H1 (cell line): Measurements from ENCODE around the gene TRAF1. TPM values are rescaled to one million over a fixed set of nuclear protein-coding genes. Genes with fewer than 3 reads are reported as not detected.

Experiments used
- CTCF ChIA-PET: fragments of 300-600 bp; sonication (Branson Sonifier 250); formaldehyde crosslinking; loops from one replicate; lab custom pipeline; 2021; ENCODE audit not compliant: partially characterized antibody; lab: Charles Lee
- POLR2A ChIA-PET: fragments of 300-600 bp; sonication (Branson Sonifier 250); formaldehyde crosslinking; loops from one replicate; lab custom pipeline; 2021; ENCODE audit warnings: inconsistent platforms; ENCODE audit not compliant: partially characterized antibody; lab: Charles Lee
- DNase-seq, 2 experiments: peaks; one replicate each; pipeline versions ENCODE4 v3.0.0 to v3.0.0-alpha.2; 2010 to 2022; ENCODE audit warnings: low spot score in 2 of 2, low read depth in 1 of 2, mixed read lengths in 1 of 2
- FAIRE-seq: peaks from 2 replicates; lab custom pipeline; 2011; peaks lifted over from hg19 to GRCh38; lab: Jason Lieb, UNC
- H2AFZ ChIP-seq: 2 replicates; pipeline ENCODE4 v1.8.1; 2012; ENCODE audit warnings: low read length, inconsistent platforms
- H2AK5ac ChIP-seq: 2 replicates; pipeline ENCODE4 v1.6.1; 2013; ENCODE audit warnings: low read depth, low read length
- H2BK120ac ChIP-seq: replicated peaks from 2 replicates; pipeline ENCODE3; 2013; ENCODE audit warnings: low read depth, low read length, inconsistent platforms
- H2BK12ac ChIP-seq: 2 replicates; pipeline ENCODE4 v1.6.1; 2013; ENCODE audit warnings: low read depth, low read length
- H2BK15ac ChIP-seq: 2 replicates; pipeline ENCODE4 v1.6.1; 2013; ENCODE audit warnings: low read length
- H2BK20ac ChIP-seq: 2 replicates; pipeline ENCODE4 v1.6.1; 2013; ENCODE audit warnings: low read length
- H2BK5ac ChIP-seq: 2 replicates; pipeline ENCODE4 v1.6.1; 2013; ENCODE audit warnings: low read depth, low read length
- H3K14ac ChIP-seq: 2 replicates; pipeline ENCODE4 v1.6.1; 2013; ENCODE audit warnings: inconsistent platforms; ENCODE audit not compliant: insufficient read length
- H3K18ac ChIP-seq: 2 replicates; pipeline ENCODE4 v1.6.1; 2013; ENCODE audit warnings: low read length; ENCODE audit errors: extremely low read depth
- H3K23ac ChIP-seq: 2 replicates; pipeline ENCODE4 v1.6.1; 2013; ENCODE audit warnings: inconsistent platforms; ENCODE audit not compliant: insufficient read length
- H3K23me2 ChIP-seq: 2 replicates; pipeline ENCODE4 v1.6.1; 2013; ENCODE audit warnings: low read depth, low read length
- H3K27ac ChIP-seq: 2 replicates; pipeline ENCODE4 v1.6.1; 2011; ENCODE audit warnings: low read depth, low read length, inconsistent platforms
- H3K27me3 ChIP-seq, 4 experiments: replicated peaks in 1 of 4; 1 replicate in 1 of 4; 2 replicates in 3 of 4; pipeline versions ENCODE4 v1.6.1 to v1.8.1; 2011 to 2013; ENCODE audit warnings: low read length in 3 of 4, mild to moderate bottlenecking in 3 of 4, inconsistent platforms in 2 of 4, mixed read lengths in 2 of 4, moderate library complexity in 1 of 4; ENCODE audit not compliant: control insufficient read depth in 3 of 4, insufficient read depth in 3 of 4; ENCODE audit errors: extremely low read depth in 1 of 4
- H3K36me3 ChIP-seq, 4 experiments: 2 replicates each; pipeline versions ENCODE4 v1.6.1 to v1.8.1; 2011 to 2013; ENCODE audit warnings: mild to moderate bottlenecking in 4 of 4, low read length in 3 of 4, moderate library complexity in 2 of 4, control low read depth in 1 of 4, inconsistent platforms in 1 of 4; ENCODE audit not compliant: insufficient read depth in 4 of 4, control insufficient read depth in 2 of 4
- H3K4ac ChIP-seq: replicated peaks from 2 replicates; pipeline ENCODE3; 2013; ENCODE audit warnings: low read length, low read depth, mixed read lengths, inconsistent platforms; ENCODE audit not compliant: insufficient read length
- H3K4me1 ChIP-seq, 4 experiments: replicated peaks in 1 of 4; 1 replicate in 1 of 4; 2 replicates in 3 of 4; pipeline versions ENCODE4 v1.6.1 to v1.8.1; 2011 to 2013; ENCODE audit warnings: low read length in 3 of 4, inconsistent platforms in 2 of 4, mixed read lengths in 1 of 4; ENCODE audit not compliant: insufficient read depth in 4 of 4, control insufficient read depth in 3 of 4
- H3K4me2 ChIP-seq, 2 experiments: 2 replicates each; pipeline versions ENCODE4 v1.6.1 to v1.8.1; 2011 to 2013; ENCODE audit warnings: low read depth in 2 of 2, low read length in 2 of 2, control low read depth in 1 of 2, inconsistent platforms in 1 of 2, mild to moderate bottlenecking in 1 of 2; ENCODE audit not compliant: insufficient read depth in 1 of 2
- H3K4me3 ChIP-seq, 4 experiments: fragments of 200-600, 300-600 bp in 1 of 4; sonication (generic), shearing (Covaris generic), sonication (Bioruptor Twin) in 1 of 4; 2 replicates each; pipeline versions ENCODE4 v1.5.1 to v1.8.1; 2011 to 2016; ENCODE audit warnings: low read length in 4 of 4, low read depth in 3 of 4, control low read depth in 2 of 4, inconsistent platforms in 2 of 4, mild to moderate bottlenecking in 2 of 4, mixed read lengths in 1 of 4, moderate library complexity in 1 of 4; ENCODE audit not compliant: insufficient read depth in 2 of 4; ENCODE audit errors: extremely low read depth in 1 of 4
- H3K56ac ChIP-seq: replicated peaks from 2 replicates; pipeline ENCODE3; 2013; ENCODE audit warnings: low read depth, mild to moderate bottlenecking, mixed read lengths, low read length, inconsistent platforms; ENCODE audit not compliant: insufficient read length
- H3K79me1 ChIP-seq: 2 replicates; pipeline ENCODE4 v1.6.1; 2013; ENCODE audit warnings: low read depth, low read length, control low read depth
- H3K79me2 ChIP-seq, 2 experiments: 2 replicates each; pipeline versions ENCODE4 v1.6.1 to v1.8.1; 2012 to 2013; ENCODE audit warnings: low read length in 2 of 2, mild to moderate bottlenecking in 2 of 2, inconsistent platforms in 1 of 2; ENCODE audit not compliant: insufficient read depth in 2 of 2, control insufficient read depth in 1 of 2
- H3K9ac ChIP-seq, 4 experiments: replicated peaks in 1 of 4; 1 replicate in 1 of 4; 2 replicates in 3 of 4; pipeline versions ENCODE4 v1.6.1 to v1.8.1; 2011 to 2013; ENCODE audit warnings: low read depth in 3 of 4, low read length in 3 of 4, control low read depth in 2 of 4, mild to moderate bottlenecking in 2 of 4, moderate library complexity in 2 of 4, inconsistent platforms in 1 of 4; ENCODE audit errors: extremely low read depth in 1 of 4
- H3K9me3 ChIP-seq, 2 experiments: 2 replicates each; pipeline versions ENCODE4 v1.6.1 to v1.8.1; 2012 to 2013; ENCODE audit warnings: mild to moderate bottlenecking in 2 of 2, moderate library complexity in 2 of 2, control low read depth in 1 of 2, inconsistent platforms in 1 of 2, low read depth in 1 of 2, low read length in 1 of 2, mixed read lengths in 1 of 2; ENCODE audit not compliant: insufficient read depth in 2 of 2
- H4K20me1 ChIP-seq, 2 experiments: replicated peaks in 1 of 2; 2 replicates each; pipeline versions ENCODE3 to v1.8.1; 2011 to 2013; ENCODE audit warnings: inconsistent platforms in 2 of 2, low read length in 2 of 2, mild to moderate bottlenecking in 1 of 2; ENCODE audit not compliant: insufficient read depth in 2 of 2, control insufficient read depth in 1 of 2
- H4K5ac ChIP-seq: 2 replicates; pipeline ENCODE4 v1.6.1; 2013; ENCODE audit warnings: low read length, low read depth, mixed read lengths, inconsistent platforms; ENCODE audit not compliant: insufficient read length
- H4K8ac ChIP-seq: 2 replicates; pipeline ENCODE4 v1.8.0; 2013; ENCODE audit warnings: mild to moderate bottlenecking, moderate library complexity, low read length, inconsistent platforms; ENCODE audit not compliant: insufficient read depth; ENCODE audit errors: extremely low read depth
- H4K91ac ChIP-seq: replicated peaks from 2 replicates; pipeline ENCODE3; 2013; ENCODE audit warnings: low read length, mixed read lengths, inconsistent platforms; ENCODE audit not compliant: insufficient read length
- ASH2L ChIP-seq: fragments of 200-600, 300-600 bp; sonication (generic); IDR thresholded peaks from one replicate; pipeline ENCODE4 v1.7.1; 2017; ENCODE audit warnings: low read length
- CHD1 ChIP-seq: IDR thresholded peaks from 2 replicates; pipeline ENCODE4 v1.6.1; 2012; ENCODE audit warnings: low read depth, low read length, improper control_type of control experiment
- EZH2 ChIP-seq: fragments of 200-600 bp; sonication (generic); IDR thresholded peaks from 2 replicates; pipeline ENCODE4 v1.7.1; 2012; ENCODE audit warnings: low read depth, mild to moderate bottlenecking, moderate library complexity, low read length, inconsistent platforms; ENCODE audit not compliant: severe bottlenecking
- KDM4A ChIP-seq: IDR thresholded peaks from one replicate; pipeline ENCODE4 v1.7.1; 2012; ENCODE audit warnings: low read depth, mild to moderate bottlenecking, moderate library complexity, low read length, inconsistent platforms; ENCODE audit not compliant: severe bottlenecking
- PHF8 ChIP-seq: fragments of 200-600 bp; sonication (generic); conservative IDR thresholded peaks from 2 replicates; pipeline ENCODE4 v1.7.1; 2012; ENCODE audit warnings: low read depth, mild to moderate bottlenecking, inconsistent platforms, low read length, moderate library complexity
- POU5F1 ChIP-seq: IDR thresholded peaks from 2 replicates; pipeline ENCODE4 v1.6.1; 2011; ENCODE audit warnings: low read depth, mild to moderate bottlenecking, low read length, moderate library complexity
- SAP30 ChIP-seq: fragments of 300-600 bp; sonication (generic); IDR thresholded peaks from 2 replicates; pipeline ENCODE4 v1.7.1; 2012; ENCODE audit warnings: low read length, moderate library complexity, mild to moderate bottlenecking, inconsistent platforms; ENCODE audit not compliant: insufficient read depth, insufficient replicate concordance
- SP1 ChIP-seq: IDR thresholded peaks from 2 replicates; pipeline ENCODE4 v1.6.1; 2011; ENCODE audit warnings: low read depth, low read length
- SUZ12 ChIP-seq: fragments of 200-600 bp; sonication (generic); IDR thresholded peaks from 2 replicates; pipeline ENCODE4 v1.6.1; 2012; ENCODE audit warnings: mild to moderate bottlenecking, inconsistent platforms, low read length, moderate library complexity, mixed read lengths
- TBP ChIP-seq: IDR thresholded peaks from 2 replicates; pipeline ENCODE4 v1.6.1; 2011; ENCODE audit warnings: low read depth, low read length, improper control_type of control experiment
- WGBS, 2 experiments: shearing (Covaris generic) in 1 of 2; methylation state at CpG; one replicate each; pipeline versions ENCODE4 v1.1.6 to v1.1.7; 2013 to 2015; ENCODE audit warnings: low lambda C conversion rate in 2 of 2, mixed read lengths in 2 of 2, inconsistent platforms in 1 of 2, low coverage in 1 of 2, missing lambda C conversion rate in 1 of 2; ENCODE audit not compliant: insufficient replicate concordance in 2 of 2, insufficient coverage in 1 of 2, insufficient read length in 1 of 2; ENCODE audit errors: extremely low coverage in 1 of 2, missing lambda C conversion rate in 1 of 2; 5-methylcytosine and 5-hydroxymethylcytosine counted together
- polyA plus RNA-seq, 7 experiments: library from polyadenylated mRNA; depleted of rRNA in 3 of 7; stranded (reverse) in 5 of 7; unstranded in 2 of 7; fragments of >200 nt in 5 of 7; fragments of 200-250 nt in 2 of 7; gene quantifications; 1 replicate in 5 of 7; 2 replicates in 1 of 7; 4 replicates in 1 of 7; pipeline versions ENCODE4 v1.2.1 to v1.2.3, GENCODE V29; 2011 to 2013; ENCODE audit warnings: missing spikeins in 2 of 7, mixed read lengths in 2 of 7
- total RNA-seq: library from RNA; stranded (reverse); fragmentation: NEBNext Ultra II Directional; extraction: Animal tissue kit (Norgen Biotek cat#: 25700); gene quantifications from 2 replicates; pipeline ENCODE4 v1.2.1, GENCODE V29; 2021

TRAF1 gene
- total and polyA plus RNA-seq, 2 of the 8 experiments (the other 6 are each of a cell fraction or from before 2014, with no cell fraction given), result 1.6 to 3.2 TPM

DNA sequence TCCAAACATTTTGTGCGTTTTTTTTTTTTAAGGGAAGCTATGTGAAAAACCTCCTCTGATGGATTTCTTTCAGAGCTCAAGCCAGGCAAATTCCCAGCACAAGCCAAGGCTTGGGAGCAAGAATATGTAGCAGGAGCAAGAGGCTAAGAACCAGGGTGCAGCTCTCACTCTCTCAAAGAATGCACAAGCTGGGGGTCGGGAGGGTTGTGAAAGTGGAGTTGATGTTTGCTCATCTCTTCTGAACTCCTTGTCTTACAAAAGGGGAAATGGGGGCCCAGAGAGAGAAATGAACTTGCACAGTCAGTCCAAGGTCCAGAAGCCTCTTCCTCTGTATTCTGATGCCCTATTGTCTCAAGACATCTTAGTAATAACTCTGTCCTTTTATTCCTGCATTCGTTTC, 7.7 kb upstream of the TRAF1 start:
- Histone ChIP-seq H4K8ac (no peak overlapping the region), H4K20me1 (no peaks in the 10 kb centered on the region), H2AK5ac (no peak overlapping the region), H3K9me3 (no peaks in the 10 kb centered on the region), H4K91ac (no peak overlapping the region), H3K4me1 (peaks cover 0 to 2% (median 0%) of the 10 kb centered on the region in 4 experiments; a peak in 2 of 7 replicates), H2BK5ac (no peak overlapping the region), H3K14ac (no peak overlapping the region), H3K27me3 (no peaks in the 10 kb centered on the region), H2AFZ (no peak overlapping the region), H3K79me1 (no peaks in the 10 kb centered on the region), H3K4me3 (no peak overlapping the region), H4K5ac (no peak overlapping the region), H2BK12ac (no peak overlapping the region), H2BK120ac (no peak overlapping the region), H2BK15ac (no peak overlapping the region), H3K23me2 (no peaks in the 10 kb centered on the region), H3K36me3 (no peaks in the 10 kb centered on the region), H3K9ac (no peak overlapping the region), H3K56ac (no peak overlapping the region), H3K18ac (no peak overlapping the region), H3K27ac (no peak overlapping the region), H3K79me2 (no peaks in the 10 kb centered on the region), H3K4ac (no peak overlapping the region), H2BK20ac (no peak overlapping the region), H3K23ac (no peak overlapping the region), H3K4me2 (no peak overlapping the region)
- DNase-seq (no peak), FAIRE-seq (no peak)
- 81% methylated on average over 3 of the region's 3 CpGs; no CpG with 5 or more reads in 1 of the 2 experiments for WGBS, 2 experiments
- POLR2A ChIA-PET, result interaction anchor here (0.8 kb wide), 1 partner anchor 9 kb away, joined by 3 read pairs; no protein-coding TSS in a partner anchor
- CTCF ChIA-PET, result interaction anchor here (0.7 to 12.5 kb wide), 10 partner anchors 9 to 180 kb away, joined by 3 to 108 read pairs (median 4); no protein-coding TSS in a partner anchor
- no peak for TF ChIP-seq SP1
- TF ChIP-seq EZH2, result no peak
- no peak for TF ChIP-seq SUZ12
- no peak for TF ChIP-seq CHD1
- no peak for TF ChIP-seq SAP30
- no peak for TF ChIP-seq PHF8
- no peak for TF ChIP-seq ASH2L
- no peak for TF ChIP-seq TBP
- no peak for TF ChIP-seq POU5F1
- no peak for TF ChIP-seq KDM4A
- TF ChIP-seq, all 59 proteins: peak for 0
